Fibroblast of peridontal ligament (primary cell): Measurements from ENCODE around the gene NFIC.

Experiments
- DNase-seq: peaks from one replicate; pipeline ENCODE4 v3.0.0-alpha.2; 2010; ENCODE audit errors: extremely low read depth

Gene NFIC

GRCh38 chr19:3467437-3468198, 101.2 kb downstream of the NFIC start:
- no peak for DNase-seq

- DNase-seq, result no peak
These were observed 101.8 kb downstream of the NFIC start for GRCh38 chr19:3468211-3468610.

- DNase-seq, result no peak
These were observed 103.5 kb downstream of the NFIC start for GRCh38 chr19:3469638-3470499.

GRCh38 chr19:3470500-3471128, 104.2 kb downstream of the NFIC start:
- no peak for DNase-seq

- no peak for DNase-seq
These were observed 105.7 kb downstream of the NFIC start for GRCh38 chr19:3471954-3472655.

GRCh38 chr19:3474010-3474409, 107.6 kb downstream of the NFIC start:
- DNase-seq, result no peak

GRCh38 chr19:3474614-3475013, 108.2 kb downstream of the NFIC start:
- no peak for DNase-seq

GRCh38 chr19:3475449-3475848, 109.1 kb downstream of the NFIC start:
- DNase-seq, result no peak

GRCh38 chr19:3476830-3477229, 110.4 kb downstream of the NFIC start:
- no peak for DNase-seq

- no peak for DNase-seq
These were observed 111.1 kb downstream of the NFIC start for GRCh38 chr19:3477506-3477905.

GRCh38 chr19:3477951-3478350, 111.6 kb downstream of the NFIC start:
- no peak for DNase-seq

GRCh38 chr19:3478409-3479176, 112.2 kb downstream of the NFIC start:
- DNase-seq, result no peak

GRCh38 chr19:3479177-3479833, 112.9 kb downstream of the NFIC start:
- no peak for DNase-seq

- DNase-seq, result no peak
These were observed 113.4 kb downstream of the NFIC start for GRCh38 chr19:3479834-3480215.

- no peak for DNase-seq
These were observed 114.2 kb downstream of the NFIC start, which contains the start of gene SMIM24 for GRCh38 chr19:3480383-3481091. TSS of gene SMIM24 (minus strand) at chr19:3480525. CDS start at chr19:3480463, 62 bp downstream.

GRCh38 chr19:3481241-3482090, 115.1 kb downstream of the NFIC start:
- DNase-seq, result no peak

GRCh38 chr19:3482507-3483225, 116.3 kb downstream of the NFIC start:
- no peak for DNase-seq

GRCh38 chr19:3483226-3483628, 116.8 kb downstream of the NFIC start, which contains the start of gene SMIM44:
TSS of gene SMIM44 (minus strand) at chr19:3483441. CDS start at chr19:3483403, 38 bp downstream.
- no peak for DNase-seq
